RWPE2 (cell line): ENCODE data around the gene SLC35F3.
A peak's percentile ranks its signal among the peaks of the same experiment; 100 is the strongest.

Experiments used
- ATAC-seq: fragments of 200-7000 bp; cut with Tn5 transposase; 3 replicates; pipeline ENCODE4 v1.9.1; 2021; ENCODE audit warnings: low read depth
- DNase-seq: peaks from one replicate; pipeline ENCODE4 v3.0.0-alpha.2; 2020; ENCODE audit warnings: low spot score
- H3K27ac ChIP-seq: fragments of 450-650 bp; 2 replicates; pipeline ENCODE4 v1.5.1; 2017; ENCODE audit warnings: mild to moderate bottlenecking; ENCODE audit not compliant: poor library complexity, severe bottlenecking
- H3K27me3 ChIP-seq: fragments of 250-450 bp; sonication (Bioruptor Pico); 2 replicates; pipeline ENCODE4 v1.5.1; 2021; ENCODE audit warnings: mild to moderate bottlenecking, moderate library complexity; ENCODE audit not compliant: insufficient read depth, poor library complexity, severe bottlenecking
- H3K36me3 ChIP-seq: fragments of 250-450 bp; sonication (Bioruptor Pico); 2 replicates; pipeline ENCODE4 v1.5.1; 2020; ENCODE audit warnings: low read depth, mild to moderate bottlenecking, moderate library complexity
- H3K4me1 ChIP-seq: fragments of 250-450 bp; sonication (Bioruptor Pico); 2 replicates; pipeline ENCODE4 v1.5.1; 2021; ENCODE audit warnings: mild to moderate bottlenecking, moderate library complexity; ENCODE audit not compliant: insufficient read depth, poor library complexity, severe bottlenecking
- H3K4me3 ChIP-seq: fragments of 250-450 bp; sonication (Bioruptor Pico); 2 replicates; pipeline ENCODE4 v1.5.1; 2021; ENCODE audit warnings: mild to moderate bottlenecking, moderate library complexity; ENCODE audit not compliant: severe bottlenecking
- H3K9me3 ChIP-seq: fragments of 250-450 bp; sonication (Bioruptor Pico); 2 replicates; pipeline ENCODE4 v1.5.1; 2021; ENCODE audit warnings: mild to moderate bottlenecking, moderate library complexity; ENCODE audit not compliant: severe bottlenecking
- TF ChIP-seq, protein P1 (sequence below): fragments of 450-650 bp; IDR thresholded peaks from one replicate; pipeline ENCODE4 v1.5.1; 2017; ENCODE audit warnings: mild to moderate bottlenecking, moderate library complexity; ENCODE audit not compliant: poor library complexity, severe bottlenecking

SLC35F3 gene

GRCh38 chr1:234069760-234070159, 165.3 kb downstream of the SLC35F3 start:
- Histone ChIP-seq H3K4me3 (no peak overlapping the region), H3K36me3 (no peaks in the 10 kb centered on the region), H3K4me1 (no peaks in the 10 kb centered on the region), H3K27me3 (no peaks in the 10 kb centered on the region), H3K27ac (no peak overlapping the region), H3K9me3 (no peaks in the 10 kb centered on the region)
- DNase-seq: no peak
- ATAC-seq: no peak
- TF ChIP-seq, protein P1, sequence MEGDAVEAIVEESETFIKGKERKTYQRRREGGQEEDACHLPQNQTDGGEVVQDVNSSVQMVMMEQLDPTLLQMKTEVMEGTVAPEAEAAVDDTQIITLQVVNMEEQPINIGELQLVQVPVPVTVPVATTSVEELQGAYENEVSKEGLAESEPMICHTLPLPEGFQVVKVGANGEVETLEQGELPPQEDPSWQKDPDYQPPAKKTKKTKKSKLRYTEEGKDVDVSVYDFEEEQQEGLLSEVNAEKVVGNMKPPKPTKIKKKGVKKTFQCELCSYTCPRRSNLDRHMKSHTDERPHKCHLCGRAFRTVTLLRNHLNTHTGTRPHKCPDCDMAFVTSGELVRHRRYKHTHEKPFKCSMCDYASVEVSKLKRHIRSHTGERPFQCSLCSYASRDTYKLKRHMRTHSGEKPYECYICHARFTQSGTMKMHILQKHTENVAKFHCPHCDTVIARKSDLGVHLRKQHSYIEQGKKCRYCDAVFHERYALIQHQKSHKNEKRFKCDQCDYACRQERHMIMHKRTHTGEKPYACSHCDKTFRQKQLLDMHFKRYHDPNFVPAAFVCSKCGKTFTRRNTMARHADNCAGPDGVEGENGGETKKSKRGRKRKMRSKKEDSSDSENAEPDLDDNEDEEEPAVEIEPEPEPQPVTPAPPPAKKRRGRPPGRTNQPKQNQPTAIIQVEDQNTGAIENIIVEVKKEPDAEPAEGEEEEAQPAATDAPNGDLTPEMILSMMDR: peak; percentile 21

DNA sequence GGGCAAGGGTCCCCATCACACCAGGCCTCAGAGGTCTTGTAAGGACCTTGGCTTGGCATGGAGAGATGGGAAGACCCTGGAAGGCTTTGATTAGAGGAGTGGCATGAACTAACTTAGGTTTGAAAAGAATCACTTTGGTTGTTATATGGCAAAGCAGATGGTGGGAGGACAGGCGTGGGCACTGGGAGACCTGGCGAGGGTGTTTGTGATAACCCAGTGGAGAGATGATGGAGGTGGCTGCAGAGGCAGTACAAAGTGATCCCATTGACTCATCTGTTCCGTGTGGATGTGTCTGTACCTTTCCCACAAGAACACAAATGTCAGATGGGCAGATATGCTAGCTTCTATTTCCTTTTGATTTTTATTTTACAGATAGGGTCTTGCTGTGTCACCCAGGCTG, 168.3 kb downstream of the SLC35F3 start:
- ATAC-seq: no peak
- no peak for DNase-seq
- H3K27me3 ChIP-seq: no peaks in the 10 kb centered on the region

DNA sequence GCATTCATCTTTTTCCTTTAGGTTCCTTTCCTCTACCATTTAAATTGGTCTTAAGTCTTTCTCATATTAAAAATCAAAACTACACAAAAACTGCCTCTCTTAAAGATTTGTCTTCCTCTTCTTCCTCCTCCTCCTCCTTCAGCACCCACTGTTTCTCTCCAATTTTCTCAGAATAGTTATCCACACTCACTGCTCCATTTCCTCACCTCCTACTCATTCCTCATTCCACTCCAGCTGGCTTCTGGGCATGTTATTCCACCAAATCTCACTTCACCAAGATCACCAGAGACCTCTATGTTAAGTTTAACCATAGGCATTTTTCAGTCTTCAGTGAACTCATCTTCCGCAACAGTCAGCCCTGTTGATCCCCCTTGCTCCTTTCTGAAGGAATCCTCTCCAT, 173.7 kb downstream of the SLC35F3 start:
- no peaks in the 10 kb centered on the region for H3K36me3 ChIP-seq
- H3K4me1 ChIP-seq: no peaks in the 10 kb centered on the region
- H3K9me3 ChIP-seq: no peaks in the 10 kb centered on the region
- no peaks in the 10 kb centered on the region for H3K27me3 ChIP-seq
- TF ChIP-seq, protein P1: no peak
- no peak overlapping the region for H3K27ac ChIP-seq
- no peak overlapping the region for H3K4me3 ChIP-seq
- DNase-seq: no peak
- no peak for ATAC-seq

More for the DNA sequence above, 168.3 kb downstream of the SLC35F3 start:
- H3K27ac ChIP-seq: no peak overlapping the region
- H3K4me3 ChIP-seq: no peak overlapping the region
- no peaks in the 10 kb centered on the region for H3K36me3 ChIP-seq
- no peaks in the 10 kb centered on the region for H3K9me3 ChIP-seq
- no peaks in the 10 kb centered on the region for H3K4me1 ChIP-seq
- TF ChIP-seq, protein P1: no peak

DNA sequence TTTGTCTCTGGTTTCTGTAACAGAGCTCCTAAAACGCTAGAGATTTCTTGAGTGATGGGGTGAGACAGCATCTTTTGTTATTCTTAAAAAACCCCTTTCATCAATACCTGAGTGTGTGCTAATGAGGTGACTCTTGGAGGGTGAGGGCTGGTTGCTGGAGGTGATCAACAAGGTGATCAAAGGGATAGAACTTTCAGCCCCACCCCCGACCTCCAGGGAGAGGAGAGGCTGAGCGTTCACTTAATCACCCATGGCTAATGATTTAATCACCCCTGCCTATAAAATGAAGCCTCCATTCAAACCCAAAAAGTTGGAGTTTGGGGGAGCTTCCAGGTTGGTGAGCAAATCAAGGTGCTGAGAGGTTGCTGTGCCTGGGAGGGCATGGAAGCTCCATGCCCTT, 175.4 kb downstream of the SLC35F3 start:
- Histone ChIP-seq H3K27me3 (no peaks in the 10 kb centered on the region), H3K9me3 (no peaks in the 10 kb centered on the region), H3K4me3 (no peak overlapping the region), H3K27ac (no peak overlapping the region), H3K36me3 (no peaks in the 10 kb centered on the region), H3K4me1 (no peaks in the 10 kb centered on the region)
- TF ChIP-seq, protein P1: no peak
- ATAC-seq (no peak), DNase-seq (no peak)

GRCh38 chr1:234083460-234083859, 179.0 kb downstream of the SLC35F3 start:
- no peaks in the 10 kb centered on the region for H3K36me3 ChIP-seq
- H3K27me3 ChIP-seq: no peaks in the 10 kb centered on the region
- H3K4me3 ChIP-seq: no peak overlapping the region
- TF ChIP-seq, protein P1: no peak
- no peaks in the 10 kb centered on the region for H3K4me1 ChIP-seq
- H3K27ac ChIP-seq: no peak overlapping the region
- H3K9me3 ChIP-seq: no peaks in the 10 kb centered on the region
- no peak for DNase-seq
- no peak for ATAC-seq
